Hepatocyte (in vitro differentiated cells): Measurements from ENCODE around the gene ARHGDIB. TPM values are rescaled to one million over a fixed set of nuclear protein-coding genes. Genes with fewer than 3 reads are reported as not detected.

Experiments used
- DNase-seq: peaks from one replicate; pipeline ENCODE4 v3.0.0-alpha.2; 2016; ENCODE audit warnings: low spot score
- H2AFZ ChIP-seq: fragments of 200-600 bp; sonication (generic); 2 replicates; pipeline ENCODE4 v1.6.0; 2016; ENCODE audit warnings: antibody characterized with exemption, mild to moderate bottlenecking
- H3K27ac ChIP-seq: fragments of 200-600 bp; sonication (generic); 2 replicates; pipeline ENCODE4 v1.5.1; 2016; ENCODE audit warnings: mild to moderate bottlenecking
- H3K27me3 ChIP-seq: fragments of 200-600 bp; sonication (generic); 2 replicates; pipeline ENCODE4 v1.6.1; 2016
- H3K36me3 ChIP-seq: fragments of 200-600 bp; sonication (generic); replicated peaks from 2 replicates; pipeline ENCODE4 v1.5.1; 2016; ENCODE audit warnings: low read depth; ENCODE audit not compliant: insufficient read depth
- H3K4me1 ChIP-seq: fragments of 200-600 bp; sonication (generic); 2 replicates; pipeline ENCODE4 v1.5.1; 2016; ENCODE audit warnings: mild to moderate bottlenecking, moderate library complexity; ENCODE audit not compliant: insufficient read depth
- H3K4me2 ChIP-seq: fragments of 200-600 bp; sonication (generic); 2 replicates; pipeline ENCODE4 v1.6.0; 2016
- H3K4me3 ChIP-seq: fragments of 200-600 bp; sonication (generic); 2 replicates; pipeline ENCODE4 v1.5.1; 2016; ENCODE audit warnings: mild to moderate bottlenecking
- H3K79me2 ChIP-seq: fragments of 200-600 bp; sonication (generic); 2 replicates; pipeline ENCODE4 v1.6.0; 2017; ENCODE audit warnings: mild to moderate bottlenecking
- H3K9me2 ChIP-seq: fragments of 200-600 bp; sonication (generic); replicated peaks from 2 replicates; pipeline ENCODE4 v1.6.0; 2017; ENCODE audit warnings: mild to moderate bottlenecking; ENCODE audit not compliant: insufficient read depth
- H3K9me3 ChIP-seq: fragments of 200-600 bp; sonication (generic); 2 replicates; pipeline ENCODE4 v1.5.1; 2016; ENCODE audit warnings: low read depth, mild to moderate bottlenecking
- H4K20me1 ChIP-seq: fragments of 200-600 bp; sonication (generic); 2 replicates; pipeline ENCODE4 v1.6.0; 2016; ENCODE audit warnings: mild to moderate bottlenecking; ENCODE audit not compliant: insufficient read depth, poor library complexity, severe bottlenecking
- EZH2 ChIP-seq: fragments of 200-600 bp; sonication (generic); IDR thresholded peaks from 2 replicates; pipeline ENCODE4 v1.6.1; 2016; ENCODE audit warnings: antibody characterized with exemption, mild to moderate bottlenecking, borderline replicate concordance
- EZH2phosphoT487 ChIP-seq: fragments of 200-600 bp; sonication (generic); IDR thresholded peaks from one replicate; pipeline ENCODE4 v1.6.1; 2018; ENCODE audit warnings: antibody characterized with exemption, mild to moderate bottlenecking, low read depth, moderate library complexity; ENCODE audit not compliant: unreplicated experiment, severe bottlenecking
- WGBS: methylation state at CpG from one replicate; pipeline ENCODE4 v1.1.6; 2016; ENCODE audit warnings: low lambda C conversion rate; ENCODE audit errors: missing lambda C conversion rate; 5-methylcytosine and 5-hydroxymethylcytosine counted together
- polyA plus RNA-seq: library from polyadenylated mRNA; unstranded; fragments of >200 nt; fragmentation: Nextera tagmentation; extraction: Ambion mirVana; gene quantifications from 2 replicates; pipeline ENCODE4 v1.2.1, GENCODE V29; 2016
- total RNA-seq: library from RNA; depleted of rRNA; stranded (reverse); fragments of >200 nt; gene quantifications from 2 replicates; pipeline ENCODE4 v1.2.3, GENCODE V29; 2014
- TF ChIP-seq, protein P1 (sequence below): fragments of 200-600 bp; sonication (generic); IDR thresholded peaks from 2 replicates; pipeline ENCODE4 v1.5.1; 2016; ENCODE audit warnings: antibody characterized with exemption, mild to moderate bottlenecking; ENCODE audit not compliant: poor library complexity

The ARHGDIB gene
- total and polyA plus RNA-seq, 2 experiments from 2014 or later, result 13.3 to 14.2 TPM

DNA sequence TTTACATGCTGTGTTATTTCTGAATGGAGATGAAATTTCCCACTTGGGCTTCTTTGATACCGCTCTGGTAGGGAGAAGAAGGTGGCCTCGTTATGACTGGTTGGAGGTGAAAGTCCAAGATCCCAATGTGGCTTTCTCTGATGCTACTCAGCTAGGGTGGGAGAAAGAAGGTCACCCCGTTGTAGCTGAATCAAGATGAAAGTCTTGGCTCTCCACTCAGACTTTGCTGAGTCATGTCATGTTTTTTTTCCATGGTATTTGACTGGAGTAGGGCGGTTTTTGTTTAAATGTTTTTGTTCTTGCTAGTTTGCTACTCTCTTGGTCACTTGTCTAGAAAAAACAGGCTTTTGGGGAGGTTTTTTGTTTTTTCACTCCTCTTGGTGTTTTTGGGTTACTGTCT, 9.1 kb upstream of the ARHGDIB start:
- TF ChIP-seq, protein P1, sequence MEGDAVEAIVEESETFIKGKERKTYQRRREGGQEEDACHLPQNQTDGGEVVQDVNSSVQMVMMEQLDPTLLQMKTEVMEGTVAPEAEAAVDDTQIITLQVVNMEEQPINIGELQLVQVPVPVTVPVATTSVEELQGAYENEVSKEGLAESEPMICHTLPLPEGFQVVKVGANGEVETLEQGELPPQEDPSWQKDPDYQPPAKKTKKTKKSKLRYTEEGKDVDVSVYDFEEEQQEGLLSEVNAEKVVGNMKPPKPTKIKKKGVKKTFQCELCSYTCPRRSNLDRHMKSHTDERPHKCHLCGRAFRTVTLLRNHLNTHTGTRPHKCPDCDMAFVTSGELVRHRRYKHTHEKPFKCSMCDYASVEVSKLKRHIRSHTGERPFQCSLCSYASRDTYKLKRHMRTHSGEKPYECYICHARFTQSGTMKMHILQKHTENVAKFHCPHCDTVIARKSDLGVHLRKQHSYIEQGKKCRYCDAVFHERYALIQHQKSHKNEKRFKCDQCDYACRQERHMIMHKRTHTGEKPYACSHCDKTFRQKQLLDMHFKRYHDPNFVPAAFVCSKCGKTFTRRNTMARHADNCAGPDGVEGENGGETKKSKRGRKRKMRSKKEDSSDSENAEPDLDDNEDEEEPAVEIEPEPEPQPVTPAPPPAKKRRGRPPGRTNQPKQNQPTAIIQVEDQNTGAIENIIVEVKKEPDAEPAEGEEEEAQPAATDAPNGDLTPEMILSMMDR, result no peak
- TF ChIP-seq EZH2phosphoT487 (no peak), EZH2 (no peak)
- H3K4me2 ChIP-seq, result no peak overlapping the region
- no peak for DNase-seq
- no peaks in the 10 kb centered on the region for H3K36me3 ChIP-seq
- no peaks in the 10 kb centered on the region for H3K9me2 ChIP-seq
- no peak overlapping the region for H2AFZ ChIP-seq
- no peaks in the 10 kb centered on the region for H3K79me2 ChIP-seq
- no peaks in the 10 kb centered on the region for H4K20me1 ChIP-seq
- no peak overlapping the region for H3K4me3 ChIP-seq
- H3K4me1 ChIP-seq, result no peaks in the 10 kb centered on the region
- no peaks in the 10 kb centered on the region for H3K27me3 ChIP-seq
- no peak overlapping the region for H3K27ac ChIP-seq
- 75% methylated on average over 4 of the region's 4 CpGs for WGBS
- no peaks in the 10 kb centered on the region for H3K9me3 ChIP-seq

DNA sequence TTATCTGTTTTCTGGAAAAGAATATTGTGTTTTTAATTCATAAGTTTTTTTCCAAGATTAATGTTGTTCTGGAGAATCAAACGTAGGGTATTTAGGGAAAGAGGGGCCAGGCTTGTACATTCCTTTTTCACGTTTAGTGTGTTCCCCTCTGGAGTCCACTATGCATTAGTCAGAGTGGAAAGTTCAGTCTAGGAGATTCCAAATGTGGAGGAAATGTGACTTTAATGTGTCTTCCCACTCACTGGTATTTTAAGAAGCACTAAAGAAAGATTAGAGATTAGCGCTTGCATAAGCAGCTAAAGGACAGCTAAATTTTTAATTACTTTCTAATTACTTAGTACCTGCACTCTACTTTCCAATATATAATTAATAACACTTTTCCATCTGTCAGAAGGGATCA, 7.1 kb upstream of the ARHGDIB start:
- H3K4me1 ChIP-seq, result no peaks in the 10 kb centered on the region
- no peaks in the 10 kb centered on the region for H4K20me1 ChIP-seq
- 84% methylated on average over 3 of the region's 3 CpGs for WGBS
- no peaks in the 10 kb centered on the region for H3K79me2 ChIP-seq
- TF ChIP-seq, protein P1, result no peak
- TF ChIP-seq EZH2, result no peak
- TF ChIP-seq EZH2phosphoT487, result no peak
- H3K4me2 ChIP-seq, result no peak overlapping the region
- no peaks in the 10 kb centered on the region for H3K9me2 ChIP-seq
- no peak overlapping the region for H3K4me3 ChIP-seq
- no peak for DNase-seq
- H3K27me3 ChIP-seq, result no peaks in the 10 kb centered on the region
- H3K9me3 ChIP-seq, result no peaks in the 10 kb centered on the region
- H3K36me3 ChIP-seq, result no peaks in the 10 kb centered on the region
- no peak overlapping the region for H3K27ac ChIP-seq
- H2AFZ ChIP-seq, result no peak overlapping the region

DNA sequence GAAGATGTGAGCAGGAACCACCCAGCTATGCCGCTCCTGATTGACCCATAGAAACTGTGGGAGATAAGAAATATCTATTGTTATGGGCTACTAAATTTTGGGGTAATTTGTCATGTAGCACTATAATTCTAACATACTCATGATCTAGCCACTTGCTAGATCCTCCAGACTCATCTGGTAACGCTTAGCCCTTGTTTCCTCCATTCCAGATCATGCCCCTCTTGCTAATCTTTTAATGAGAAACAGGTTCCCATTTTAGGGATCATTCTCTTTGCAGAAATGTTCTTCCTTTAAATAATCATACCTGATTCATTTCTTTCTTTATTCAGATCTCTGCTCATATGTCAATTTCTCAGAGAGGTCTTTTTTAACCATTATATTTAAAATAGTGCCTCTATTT, 3.8 kb upstream of the ARHGDIB start:
- H3K4me2 ChIP-seq, result no peak overlapping the region
- no peak overlapping the region for H3K27ac ChIP-seq
- no peak overlapping the region for H3K4me3 ChIP-seq
- H3K9me3 ChIP-seq, result no peaks in the 10 kb centered on the region
- WGBS, result 80% methylated on average over 2 of the region's 2 CpGs
- DNase-seq, result no peak
- H3K27me3 ChIP-seq, result no peaks in the 10 kb centered on the region
- no peaks in the 10 kb centered on the region for H3K9me2 ChIP-seq
- no peak overlapping the region for H2AFZ ChIP-seq
- TF ChIP-seq EZH2phosphoT487 (no peak), EZH2 (no peak)
- TF ChIP-seq, protein P1, result no peak
- no peaks in the 10 kb centered on the region for H4K20me1 ChIP-seq
- no peaks in the 10 kb centered on the region for H3K36me3 ChIP-seq
- H3K4me1 ChIP-seq, result no peaks in the 10 kb centered on the region
- H3K79me2 ChIP-seq, result no peaks in the 10 kb centered on the region

DNA sequence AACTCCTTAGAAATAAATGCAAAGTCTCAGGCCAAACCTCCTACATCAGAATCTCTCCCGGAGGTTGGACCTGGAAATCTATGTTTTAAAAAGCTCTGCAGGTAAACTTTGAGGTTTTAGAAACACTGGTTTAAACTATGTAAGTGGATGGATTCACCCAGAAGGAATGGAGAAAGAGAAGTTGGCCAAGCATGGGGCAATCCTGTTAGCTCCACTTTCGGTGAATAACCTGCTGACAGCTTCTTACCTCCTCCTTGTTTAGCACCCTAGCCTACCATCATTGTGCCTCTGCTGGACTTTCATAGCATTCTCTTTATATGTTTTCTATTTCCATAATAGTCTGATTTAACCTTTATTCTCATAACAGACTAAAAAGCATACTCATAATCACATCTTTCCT, 3.0 kb upstream of the ARHGDIB start:
- Histone ChIP-seq H3K9me3 (no peaks in the 10 kb centered on the region), H3K4me2 (no peak overlapping the region), H3K36me3 (no peaks in the 10 kb centered on the region), H3K4me1 (no peaks in the 10 kb centered on the region), H4K20me1 (no peaks in the 10 kb centered on the region), H3K27me3 (no peaks in the 10 kb centered on the region), H2AFZ (no peak overlapping the region), H3K9me2 (no peaks in the 10 kb centered on the region), H3K27ac (no peak overlapping the region), H3K79me2 (no peaks in the 10 kb centered on the region), H3K4me3 (no peak overlapping the region)
- WGBS, result 70% methylated on average over 2 of the region's 2 CpGs
- TF ChIP-seq, protein P1, result no peak
- no peak for TF ChIP-seq EZH2
- TF ChIP-seq EZH2phosphoT487, result no peak
- no peak for DNase-seq
